ENCODE results near the gene FAM3C.

DNA sequence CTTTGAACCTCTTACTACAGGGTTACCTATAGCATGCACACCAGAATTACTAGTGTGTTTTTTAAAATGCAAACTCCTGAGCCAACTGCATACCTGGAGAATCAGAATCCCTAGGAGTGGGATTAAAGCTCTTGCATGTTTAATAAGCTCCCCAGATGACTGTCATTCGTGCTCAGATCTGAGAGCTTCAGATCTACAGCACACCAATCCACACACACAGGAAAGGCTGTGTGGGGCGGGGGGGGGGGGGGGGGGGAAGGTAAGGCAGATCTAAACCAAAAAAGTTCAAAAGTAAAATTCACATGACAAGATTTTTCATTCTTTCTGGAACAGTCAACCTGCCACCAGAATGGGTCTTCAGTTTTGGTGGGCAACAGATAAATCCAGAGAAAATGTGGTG, 5.5 kb downstream of the FAM3C start:
- TF ChIP-seq, protein P1, sequence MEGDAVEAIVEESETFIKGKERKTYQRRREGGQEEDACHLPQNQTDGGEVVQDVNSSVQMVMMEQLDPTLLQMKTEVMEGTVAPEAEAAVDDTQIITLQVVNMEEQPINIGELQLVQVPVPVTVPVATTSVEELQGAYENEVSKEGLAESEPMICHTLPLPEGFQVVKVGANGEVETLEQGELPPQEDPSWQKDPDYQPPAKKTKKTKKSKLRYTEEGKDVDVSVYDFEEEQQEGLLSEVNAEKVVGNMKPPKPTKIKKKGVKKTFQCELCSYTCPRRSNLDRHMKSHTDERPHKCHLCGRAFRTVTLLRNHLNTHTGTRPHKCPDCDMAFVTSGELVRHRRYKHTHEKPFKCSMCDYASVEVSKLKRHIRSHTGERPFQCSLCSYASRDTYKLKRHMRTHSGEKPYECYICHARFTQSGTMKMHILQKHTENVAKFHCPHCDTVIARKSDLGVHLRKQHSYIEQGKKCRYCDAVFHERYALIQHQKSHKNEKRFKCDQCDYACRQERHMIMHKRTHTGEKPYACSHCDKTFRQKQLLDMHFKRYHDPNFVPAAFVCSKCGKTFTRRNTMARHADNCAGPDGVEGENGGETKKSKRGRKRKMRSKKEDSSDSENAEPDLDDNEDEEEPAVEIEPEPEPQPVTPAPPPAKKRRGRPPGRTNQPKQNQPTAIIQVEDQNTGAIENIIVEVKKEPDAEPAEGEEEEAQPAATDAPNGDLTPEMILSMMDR (conservative IDR thresholded peaks at IDR 0.05 in 1 of 2, IDR thresholded peaks at IDR 0.05 in 1 of 2; ENCODE audit: extremely low read depth in 1 of 2, insufficient read depth in 1 of 2, low read depth in 1 of 2, low read length in 2 of 2) = no peak
- TF ChIP-seq EZH2 (IDR thresholded peaks at IDR 0.05; ENCODE audit: borderline replicate concordance, low read length) = no peak

Data from mammary epithelial cell (primary cell).